Measurements from ENCODE around the gene PITPNB.

The PITPNB gene

DNA sequence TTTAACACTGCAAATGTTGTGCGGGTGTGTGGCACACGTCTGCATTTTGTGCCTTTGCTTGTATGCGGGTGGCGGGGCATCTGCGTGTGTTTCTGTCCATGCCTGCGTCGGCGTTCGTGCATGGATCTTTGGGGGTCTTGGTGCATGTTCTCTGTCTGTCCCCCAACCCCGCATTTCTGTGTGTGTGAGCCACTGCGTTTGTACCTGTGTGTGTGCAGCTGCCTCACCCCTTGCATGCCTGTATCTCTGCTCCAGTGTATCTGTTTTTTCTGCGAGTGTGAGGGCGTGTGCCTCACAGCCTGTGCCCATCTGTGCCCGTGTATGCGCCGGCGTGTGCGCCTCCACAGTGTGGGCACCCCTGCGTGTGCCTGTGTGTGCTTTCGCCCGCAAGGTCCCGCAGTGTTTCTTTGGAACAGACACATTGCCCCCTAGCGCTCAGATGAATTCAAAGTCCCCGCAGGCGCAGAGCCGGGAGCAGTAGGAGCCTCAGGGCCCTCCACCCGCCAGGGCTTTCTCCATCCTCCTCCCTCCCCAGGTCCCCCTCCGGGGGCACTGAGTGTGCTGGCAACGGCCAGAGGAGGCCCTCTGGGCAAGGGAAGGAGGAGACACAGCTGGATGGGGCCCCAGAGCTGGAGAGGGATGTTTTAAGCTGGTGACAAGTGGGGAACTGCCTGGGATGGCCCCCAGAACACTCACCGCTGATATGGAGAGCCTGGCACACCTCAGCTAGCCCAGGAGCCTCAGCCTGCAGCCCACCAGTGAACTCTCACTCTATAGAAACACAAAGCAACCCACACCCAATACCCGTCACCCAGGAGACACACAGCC lies 114.4 kb downstream of the PITPNB start:
- in situ Hi-C loops (cut with MboI; ENCODE audit: low pct_unique_long_range_greater_than_20kb, low sequenced_read_pairs, unreplicated experiment), result no loop called here
- TF ChIP-seq, protein P1, sequence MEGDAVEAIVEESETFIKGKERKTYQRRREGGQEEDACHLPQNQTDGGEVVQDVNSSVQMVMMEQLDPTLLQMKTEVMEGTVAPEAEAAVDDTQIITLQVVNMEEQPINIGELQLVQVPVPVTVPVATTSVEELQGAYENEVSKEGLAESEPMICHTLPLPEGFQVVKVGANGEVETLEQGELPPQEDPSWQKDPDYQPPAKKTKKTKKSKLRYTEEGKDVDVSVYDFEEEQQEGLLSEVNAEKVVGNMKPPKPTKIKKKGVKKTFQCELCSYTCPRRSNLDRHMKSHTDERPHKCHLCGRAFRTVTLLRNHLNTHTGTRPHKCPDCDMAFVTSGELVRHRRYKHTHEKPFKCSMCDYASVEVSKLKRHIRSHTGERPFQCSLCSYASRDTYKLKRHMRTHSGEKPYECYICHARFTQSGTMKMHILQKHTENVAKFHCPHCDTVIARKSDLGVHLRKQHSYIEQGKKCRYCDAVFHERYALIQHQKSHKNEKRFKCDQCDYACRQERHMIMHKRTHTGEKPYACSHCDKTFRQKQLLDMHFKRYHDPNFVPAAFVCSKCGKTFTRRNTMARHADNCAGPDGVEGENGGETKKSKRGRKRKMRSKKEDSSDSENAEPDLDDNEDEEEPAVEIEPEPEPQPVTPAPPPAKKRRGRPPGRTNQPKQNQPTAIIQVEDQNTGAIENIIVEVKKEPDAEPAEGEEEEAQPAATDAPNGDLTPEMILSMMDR (IDR thresholded peaks at IDR 0.05; ENCODE audit: extremely low read depth, insufficient read depth, missing control alignments), result peak; percentile 77
- peak; percentile 78 for DNase-seq (ENCODE audit: low spot score)

DNA sequence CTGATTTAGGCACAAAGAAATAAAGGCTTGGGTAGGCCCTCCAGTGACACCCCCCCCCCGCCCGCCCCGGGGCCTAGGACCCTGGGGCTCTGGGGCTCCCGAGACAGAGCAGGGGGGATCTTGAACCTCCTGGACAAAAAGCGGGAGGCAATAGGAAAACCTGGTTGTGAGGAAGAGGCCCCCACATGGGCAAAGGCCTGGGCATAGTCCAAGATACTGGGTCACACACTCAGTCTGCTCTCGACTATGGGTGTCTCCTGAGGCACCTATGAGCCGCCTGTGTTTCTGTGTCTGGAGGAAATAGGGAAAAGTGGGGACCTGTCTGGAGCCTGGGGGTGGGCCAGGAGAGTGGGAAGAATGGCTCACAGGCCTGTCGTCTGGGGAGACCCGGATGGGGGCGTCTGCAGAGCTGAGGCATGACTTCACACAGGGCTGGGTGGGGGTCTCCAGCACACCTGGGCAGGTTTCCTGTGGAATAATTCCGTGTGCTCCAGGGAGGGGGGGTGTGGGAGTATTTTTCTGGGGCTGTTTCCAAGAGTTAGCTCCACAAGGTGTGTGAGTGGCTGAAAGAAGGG lies 115.1 kb downstream of the PITPNB start:
- DNase-seq (ENCODE audit: low spot score), result no peak
- in situ Hi-C loops (cut with MboI; ENCODE audit: low pct_unique_long_range_greater_than_20kb, low sequenced_read_pairs, unreplicated experiment), result no loop called here
- TF ChIP-seq, protein P1 (IDR thresholded peaks at IDR 0.05; ENCODE audit: extremely low read depth, insufficient read depth, missing control alignments), result no peak

DNA sequence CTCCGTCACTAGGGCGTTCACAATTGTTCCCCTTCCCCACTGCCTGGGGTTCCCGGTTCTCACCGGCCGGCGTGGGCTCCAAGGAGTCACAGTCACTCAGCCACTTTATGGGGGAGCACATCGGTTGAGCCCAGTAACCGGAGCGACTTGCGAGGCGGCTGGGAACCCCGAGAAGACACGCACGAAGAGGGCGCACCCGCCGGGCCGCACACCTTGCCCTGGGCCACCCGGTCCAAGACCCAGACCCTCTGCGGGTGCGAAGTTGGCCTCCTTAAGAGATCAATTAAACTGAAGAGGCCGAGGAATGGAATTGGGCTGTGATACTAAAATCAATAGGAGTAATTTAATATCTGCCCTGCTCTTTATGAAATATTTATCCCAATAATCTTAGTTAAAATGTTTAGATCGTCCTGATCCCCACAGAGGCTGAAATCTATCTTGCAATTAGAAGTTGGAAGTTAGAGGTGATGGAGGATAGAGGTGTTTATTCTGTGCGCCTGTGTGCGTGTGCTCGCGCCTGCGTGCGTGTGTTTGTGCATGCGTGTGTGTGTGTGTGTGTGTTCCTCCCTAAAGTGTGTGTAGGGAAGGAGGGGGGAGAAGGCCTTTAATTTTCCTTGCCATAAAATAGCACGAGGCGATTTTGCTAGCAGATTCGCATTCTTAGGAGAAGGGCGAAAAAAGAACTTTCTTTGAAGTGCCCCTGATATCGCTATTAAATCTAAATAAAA lies 116.5 kb downstream of the PITPNB start:
- in situ Hi-C loops (cut with MboI; ENCODE audit: low pct_unique_long_range_greater_than_20kb, low sequenced_read_pairs, unreplicated experiment), result no loop called here
- no peak for DNase-seq (ENCODE audit: low spot score)
- TF ChIP-seq, protein P1 (IDR thresholded peaks at IDR 0.05; ENCODE audit: extremely low read depth, insufficient read depth, missing control alignments), result no peak
